ENCODE measurements around the gene ERN1. TPM values are rescaled to one million over a fixed set of nuclear protein-coding genes. Genes with fewer than 3 reads are reported as not detected.

The ERN1 gene
- total and polyA plus RNA-seq, 2 of the 8 experiments (the other 6 are each of a cell fraction or from before 2014, with no cell fraction given) = 1.8 to 3.9 TPM

- H3K4me2 ChIP-seq (ENCODE audit: insufficient read depth in 1 of 2, low read depth in 2 of 2, low read length in 2 of 2) = no peak overlapping the region
- no peak overlapping the region for H4K91ac ChIP-seq (replicated peaks; ENCODE audit: insufficient read length, low read length)
- H3K79me1 ChIP-seq (ENCODE audit: low read depth, low read length) = no peaks in the 10 kb centered on the region
- no peak overlapping the region for H2BK5ac ChIP-seq (ENCODE audit: low read depth, low read length)
- H3K36me3 ChIP-seq (ENCODE audit: control insufficient read depth in 2 of 4, insufficient read depth in 4 of 4, low read length in 3 of 4) = no peaks in the 10 kb centered on the region
- peaks cover 0 to 4% (median 1%) of the 10 kb centered on the region in 4 experiments; a peak in 3 of 7 replicates for H3K27me3 ChIP-seq (replicated peaks in 1 of 4; ENCODE audit: control insufficient read depth in 3 of 4, extremely low read depth in 1 of 4, insufficient read depth in 3 of 4, low read length in 3 of 4)
- H3K4me3 ChIP-seq (ENCODE audit: extremely low read depth in 1 of 4, insufficient read depth in 2 of 4, low read depth in 3 of 4, low read length in 4 of 4) = no peak overlapping the region
- no peak overlapping the region for H2BK15ac ChIP-seq (ENCODE audit: low read length)
- H2BK12ac ChIP-seq (ENCODE audit: low read depth, low read length) = no peak overlapping the region
- no peak overlapping the region for H2BK20ac ChIP-seq (ENCODE audit: low read length)
- ChIA-PET CTCF (ENCODE audit: partially characterized antibody) (interaction anchor here (0.6 to 11.6 kb wide), 42 partner anchors 8 to 470 kb away, joined by 3 to 202 read pairs (median 6); partner anchors contain the start of genes CSHL1, ERN1, GH1 and ICAM2), POLR2A (ENCODE audit: partially characterized antibody) (interaction anchor here (0.6 to 3.2 kb wide), 6 partner anchors 13 to 116 kb away, joined by 3 to 16 read pairs (median 3); no protein-coding TSS in a partner anchor)
- H3K9ac ChIP-seq (replicated peaks in 1 of 4; ENCODE audit: extremely low read depth in 1 of 4, low read depth in 3 of 4, low read length in 3 of 4) = no peak overlapping the region
- H3K14ac ChIP-seq (ENCODE audit: insufficient read length) = no peak overlapping the region
- H3K79me2 ChIP-seq (ENCODE audit: control insufficient read depth in 1 of 2, insufficient read depth in 2 of 2, low read length in 2 of 2) = no peaks in the 10 kb centered on the region
- H4K20me1 ChIP-seq (replicated peaks in 1 of 2; ENCODE audit: control insufficient read depth in 1 of 2, insufficient read depth in 2 of 2, low read length in 2 of 2) = no peaks in the 10 kb centered on the region
- no peak overlapping the region for H4K8ac ChIP-seq (ENCODE audit: extremely low read depth, insufficient read depth, low read length)
- H3K4me1 ChIP-seq (replicated peaks in 1 of 4; ENCODE audit: control insufficient read depth in 3 of 4, insufficient read depth in 4 of 4, low read length in 3 of 4) = no peaks in the 10 kb centered on the region; a peak in 1 of 7 replicates
- H3K56ac ChIP-seq (replicated peaks; ENCODE audit: insufficient read length, low read depth, low read length) = no peak overlapping the region
- H3K23ac ChIP-seq (ENCODE audit: insufficient read length) = no peak overlapping the region
- no peak for TF ChIP-seq ZNF274 (IDR thresholded peaks at IDR 0.05; ENCODE audit: borderline replicate concordance, extremely low read depth, low read length)
- peak; percentile 53 to 83 (median 57) for TF ChIP-seq CTCF (IDR thresholded peaks at IDR 0.05; ENCODE audit: control extremely low read depth in 1 of 3, insufficient read depth in 1 of 3, low read depth in 1 of 3, low read length in 3 of 3)
- TF ChIP-seq EP300 (IDR thresholded peaks at IDR 0.05; ENCODE audit: borderline replicate concordance in 1 of 2, low read depth in 2 of 2, low read length in 2 of 2) = no peak
- TF ChIP-seq SRF (IDR thresholded peaks at IDR 0.05; ENCODE audit: low read depth, low read length) = no peak
- peak; percentile 52 to 67 for TF ChIP-seq RAD21 (IDR thresholded peaks at IDR 0.05 in 1 of 2, conservative IDR thresholded peaks at IDR 0.05 in 1 of 2; ENCODE audit: low read depth in 2 of 2, low read length in 2 of 2)
- FAIRE-seq = no peak
- no peak overlapping the region for H2BK120ac ChIP-seq (replicated peaks; ENCODE audit: low read depth, low read length)
- no peak overlapping the region for H2AK5ac ChIP-seq (ENCODE audit: low read depth, low read length)
- no peak overlapping the region for H2AFZ ChIP-seq (ENCODE audit: low read length)
- H3K18ac ChIP-seq (ENCODE audit: extremely low read depth, low read length) = no peak overlapping the region
- WGBS, 2 experiments (ENCODE audit: extremely low coverage in 1 of 2, insufficient coverage in 1 of 2, insufficient read length in 1 of 2, insufficient replicate concordance in 2 of 2, low coverage in 1 of 2, low lambda C conversion rate in 2 of 2, missing lambda C conversion rate in 1 of 2) = 32% methylated on average over 3 of the region's 3 CpGs; no CpG with 5 or more reads in 1 of the 2 experiments
- no peaks in the 10 kb centered on the region for H3K9me3 ChIP-seq (ENCODE audit: insufficient read depth in 2 of 2, low read depth in 1 of 2, low read length in 1 of 2)
- H3K23me2 ChIP-seq (ENCODE audit: low read depth, low read length) = no peaks in the 10 kb centered on the region
- H3K27ac ChIP-seq (ENCODE audit: low read depth, low read length) = no peak overlapping the region
- DNase-seq (ENCODE audit: low read depth in 1 of 2, low spot score in 2 of 2) = peak; percentile 23 to 64
- H4K5ac ChIP-seq (ENCODE audit: insufficient read length, low read depth, low read length) = no peak overlapping the region
- H3K4ac ChIP-seq (replicated peaks; ENCODE audit: insufficient read length, low read depth, low read length) = no peak overlapping the region
These were observed 101.0 kb downstream of the ERN1 start for GRCh38 chr17:64028874-64029464.
